AG09309 (cell line): Measurements from ENCODE around the gene SCAPER.

ENCODE experiments used
- DNase-seq: peaks from one replicate; pipeline ENCODE4 v3.0.0-alpha.2; 2010; ENCODE audit warnings: low read depth
- H3K4me3 ChIP-seq: 2 replicates; pipeline ENCODE4 v1.5.1; 2011; ENCODE audit warnings: mild to moderate bottlenecking, low read depth, low read length, moderate library complexity; ENCODE audit not compliant: control insufficient read depth
- TF ChIP-seq, protein P1 (sequence below): IDR thresholded peaks from 2 replicates; pipeline ENCODE4 v1.5.1; 2011; ENCODE audit warnings: mild to moderate bottlenecking, low read depth, low read length, inconsistent platforms; ENCODE audit not compliant: insufficient read depth, control insufficient read depth; ENCODE audit errors: missing control alignments

Gene SCAPER

DNA sequence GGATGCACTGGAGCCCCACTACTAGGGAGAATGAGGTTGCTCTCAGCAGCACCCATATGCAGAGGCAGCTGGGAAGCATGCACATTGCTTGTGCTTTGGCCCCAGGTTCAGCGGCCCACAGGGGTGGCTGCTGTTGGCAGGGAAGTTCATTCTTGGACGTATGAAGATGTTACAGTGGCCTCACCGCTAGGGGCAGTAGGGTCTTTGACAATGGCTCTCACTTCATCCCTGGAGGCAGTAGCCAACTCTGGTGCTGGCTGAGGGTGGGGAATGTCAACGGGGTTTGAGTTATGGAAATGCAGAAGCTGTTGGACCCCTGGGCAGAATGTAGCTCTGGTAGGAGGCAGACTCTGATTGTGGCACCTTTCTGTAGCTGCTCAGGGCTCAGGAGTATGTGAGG, 279.9 kb downstream of the SCAPER start:
- H3K4me3 ChIP-seq: no peak overlapping the region
- no peak for DNase-seq
- TF ChIP-seq, protein P1, sequence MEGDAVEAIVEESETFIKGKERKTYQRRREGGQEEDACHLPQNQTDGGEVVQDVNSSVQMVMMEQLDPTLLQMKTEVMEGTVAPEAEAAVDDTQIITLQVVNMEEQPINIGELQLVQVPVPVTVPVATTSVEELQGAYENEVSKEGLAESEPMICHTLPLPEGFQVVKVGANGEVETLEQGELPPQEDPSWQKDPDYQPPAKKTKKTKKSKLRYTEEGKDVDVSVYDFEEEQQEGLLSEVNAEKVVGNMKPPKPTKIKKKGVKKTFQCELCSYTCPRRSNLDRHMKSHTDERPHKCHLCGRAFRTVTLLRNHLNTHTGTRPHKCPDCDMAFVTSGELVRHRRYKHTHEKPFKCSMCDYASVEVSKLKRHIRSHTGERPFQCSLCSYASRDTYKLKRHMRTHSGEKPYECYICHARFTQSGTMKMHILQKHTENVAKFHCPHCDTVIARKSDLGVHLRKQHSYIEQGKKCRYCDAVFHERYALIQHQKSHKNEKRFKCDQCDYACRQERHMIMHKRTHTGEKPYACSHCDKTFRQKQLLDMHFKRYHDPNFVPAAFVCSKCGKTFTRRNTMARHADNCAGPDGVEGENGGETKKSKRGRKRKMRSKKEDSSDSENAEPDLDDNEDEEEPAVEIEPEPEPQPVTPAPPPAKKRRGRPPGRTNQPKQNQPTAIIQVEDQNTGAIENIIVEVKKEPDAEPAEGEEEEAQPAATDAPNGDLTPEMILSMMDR: no peak

DNA sequence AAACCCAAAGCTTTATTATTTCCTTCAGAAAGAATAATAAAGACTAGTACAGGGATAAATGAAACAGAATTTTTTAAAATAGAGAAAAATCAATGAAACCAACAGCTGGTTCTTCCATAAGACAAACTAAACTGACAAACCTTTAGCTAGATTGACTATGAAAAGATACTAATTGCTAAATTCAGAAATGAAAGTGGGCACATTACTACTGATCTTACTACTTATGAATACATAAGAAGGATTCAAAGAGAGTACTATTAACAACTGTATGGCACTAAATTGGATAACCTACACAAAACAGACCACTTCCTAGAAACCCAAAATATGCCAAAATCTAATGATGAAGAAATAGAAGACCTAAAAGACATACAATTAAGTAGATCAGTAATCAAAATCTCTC, 290.4 kb downstream of the SCAPER start:
- H3K4me3 ChIP-seq: no peak overlapping the region
- TF ChIP-seq, protein P1: no peak
- no peak for DNase-seq

DNA sequence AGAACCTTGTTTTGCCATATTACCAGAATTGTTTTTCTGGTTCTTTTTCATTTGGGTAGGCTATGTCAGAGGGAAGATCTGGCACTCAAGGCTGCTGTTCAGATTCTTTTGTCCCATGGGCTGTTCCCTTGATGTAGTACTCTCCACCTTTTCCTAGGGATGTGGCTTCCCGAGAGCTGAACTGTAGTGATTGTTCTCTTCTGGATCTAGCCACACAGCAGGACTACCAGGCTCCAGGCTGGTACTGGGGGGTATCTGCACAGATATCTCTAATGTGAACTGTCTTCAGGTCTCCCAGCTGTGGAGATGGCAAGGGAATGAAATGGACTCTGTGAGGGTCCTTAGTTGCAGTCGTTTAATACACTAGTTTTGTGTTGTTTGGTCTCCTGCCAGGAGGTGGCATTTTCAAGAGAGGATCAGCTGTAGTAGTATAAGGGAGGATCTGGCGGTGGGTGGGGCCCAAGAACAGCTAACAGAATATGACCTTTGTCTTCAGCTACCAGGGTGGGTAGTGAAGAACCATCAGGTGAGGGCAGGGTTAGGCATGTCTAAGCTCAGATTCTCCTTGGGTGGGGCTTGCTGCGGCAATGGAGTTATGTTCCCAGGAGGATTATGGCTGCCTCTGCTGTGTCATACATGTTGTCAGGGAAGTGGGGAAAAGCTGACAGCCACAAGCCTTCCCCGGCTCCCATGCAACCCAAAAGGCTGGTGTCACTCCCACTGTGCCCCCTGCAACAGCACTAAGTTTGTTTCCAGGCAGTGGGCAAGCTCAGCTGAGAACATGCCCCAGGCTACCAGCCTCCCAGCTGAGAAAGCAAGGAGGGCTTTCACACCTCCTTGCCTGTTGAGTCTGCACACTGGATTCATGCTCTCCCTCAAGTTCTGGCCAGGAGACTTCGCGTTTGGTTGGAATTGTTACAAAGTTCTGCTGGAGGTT, 316.1 kb downstream of the SCAPER start:
- H3K4me3 ChIP-seq: no peak overlapping the region
- TF ChIP-seq, protein P1: no peak
- no peak for DNase-seq

DNA sequence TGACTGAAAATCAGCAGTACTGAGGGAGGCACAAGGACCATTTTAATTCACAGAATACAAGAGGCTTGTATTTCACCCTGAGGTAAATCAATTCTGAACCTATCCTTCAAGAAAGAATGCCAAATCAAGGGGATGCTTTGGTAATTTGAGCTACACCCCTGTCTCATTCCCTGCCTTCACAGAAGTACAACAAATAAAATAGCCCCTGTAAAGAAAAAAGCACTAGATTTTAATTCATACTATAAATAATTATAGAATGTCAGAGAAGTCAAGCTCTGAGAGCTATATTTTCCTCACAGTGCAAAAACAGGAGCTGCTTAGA, 319.6 kb downstream of the SCAPER start:
- no peak overlapping the region for H3K4me3 ChIP-seq
- no peak for DNase-seq
- TF ChIP-seq, protein P1: no peak

DNA sequence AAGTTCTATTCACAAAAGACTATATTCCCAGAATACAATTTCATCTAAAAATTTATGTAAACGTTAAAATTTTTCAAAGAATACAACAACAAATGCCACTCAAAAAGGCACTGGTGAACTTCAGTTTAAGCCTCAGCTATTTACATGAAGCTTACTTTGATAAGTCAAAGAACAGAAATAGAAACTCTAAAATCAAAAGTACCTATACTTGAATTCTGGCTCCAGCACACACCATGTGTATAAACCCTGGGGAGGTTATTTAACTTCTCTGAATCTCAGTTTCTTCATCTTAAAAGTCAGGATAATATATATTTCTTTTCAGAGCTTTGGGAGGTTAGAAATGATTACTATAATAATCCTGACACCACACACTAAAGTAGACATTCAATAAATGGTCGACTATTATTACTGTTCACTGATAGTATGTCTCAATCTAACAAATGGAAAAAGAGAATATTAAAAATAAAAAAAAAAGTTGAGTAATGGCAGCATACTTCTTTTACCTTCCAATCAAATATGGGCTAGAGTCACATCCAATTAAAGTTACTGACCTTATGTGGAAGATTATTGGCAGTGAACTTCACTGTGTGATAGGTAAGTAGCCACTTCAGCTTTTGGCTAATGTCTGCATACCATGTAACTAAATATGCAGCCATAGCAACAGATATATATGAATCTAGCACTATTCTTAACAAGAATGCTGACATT, 320.1 kb downstream of the SCAPER start:
- TF ChIP-seq, protein P1: no peak
- no peak for DNase-seq
- H3K4me3 ChIP-seq: no peak overlapping the region

DNA sequence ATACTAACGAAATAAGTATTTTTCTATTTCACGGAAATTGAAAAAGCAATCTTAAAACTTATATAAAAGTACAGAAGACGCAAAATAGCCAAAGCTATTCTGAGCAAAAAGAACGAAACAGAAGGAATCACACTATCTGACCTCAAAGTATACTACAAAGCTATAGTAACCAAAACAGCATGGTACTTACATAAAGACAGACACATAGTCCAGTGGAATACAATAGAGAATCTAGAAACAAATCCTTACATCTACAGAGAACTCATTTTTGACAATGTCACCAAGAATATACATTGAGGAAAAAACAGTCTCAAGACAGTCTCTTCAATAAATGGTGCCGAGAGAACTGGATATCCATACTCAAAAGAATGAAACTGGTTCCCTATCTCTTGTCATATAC, 322.6 kb downstream of the SCAPER start:
- H3K4me3 ChIP-seq: no peak overlapping the region
- TF ChIP-seq, protein P1: no peak
- no peak for DNase-seq
